GM18909 (cell line): ENCODE measurements around the gene SOCS1.
"Not testable (repeated sequence)": the region's sequence is repeated elsewhere in the genome, so short reads cannot be mapped to it uniquely, and the experiment has no call there.

Source experiments
- ATAC-seq: cut with Tn5 transposase; IDR thresholded peaks from one replicate; pipeline ENCODE4 v1.9.1; 2021; ENCODE audit warnings: mild to moderate bottlenecking; ENCODE audit not compliant: unreplicated experiment, poor library complexity

SOCS1 gene

GRCh38 chr16:11232302-11232851 lies 23.6 kb downstream of the SOCS1 start:
- ATAC-seq: no peak

DNA sequence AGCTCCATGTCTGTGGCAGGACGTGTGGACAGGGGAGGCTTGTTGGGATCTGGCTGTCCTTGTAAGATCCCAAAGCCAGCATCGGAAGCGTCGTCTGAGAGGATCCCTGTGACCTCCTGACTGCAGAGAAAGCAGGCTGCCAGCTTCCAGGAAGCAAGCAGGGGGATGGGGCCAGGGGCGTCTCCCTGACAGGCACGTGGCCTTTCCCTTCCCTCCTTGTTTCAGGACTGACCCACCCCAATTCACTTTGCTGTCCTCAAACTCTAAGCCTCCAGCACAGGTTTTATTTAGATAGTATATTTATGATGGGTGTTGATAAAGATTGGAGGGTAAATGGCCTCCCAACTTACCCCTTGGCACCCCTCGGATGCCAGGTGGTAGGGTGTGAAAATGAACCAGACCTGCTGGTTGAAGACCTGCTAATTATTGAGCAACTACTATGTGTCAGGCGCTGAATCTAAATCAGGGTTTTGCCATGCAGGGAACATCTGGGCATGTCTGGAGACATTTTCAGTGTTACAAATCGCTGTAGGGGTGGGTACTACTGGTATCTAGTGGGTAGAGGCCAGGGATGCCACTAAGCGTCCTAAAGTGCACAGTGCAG lies 24.5 kb downstream of the SOCS1 start:
- no peak for ATAC-seq

DNA sequence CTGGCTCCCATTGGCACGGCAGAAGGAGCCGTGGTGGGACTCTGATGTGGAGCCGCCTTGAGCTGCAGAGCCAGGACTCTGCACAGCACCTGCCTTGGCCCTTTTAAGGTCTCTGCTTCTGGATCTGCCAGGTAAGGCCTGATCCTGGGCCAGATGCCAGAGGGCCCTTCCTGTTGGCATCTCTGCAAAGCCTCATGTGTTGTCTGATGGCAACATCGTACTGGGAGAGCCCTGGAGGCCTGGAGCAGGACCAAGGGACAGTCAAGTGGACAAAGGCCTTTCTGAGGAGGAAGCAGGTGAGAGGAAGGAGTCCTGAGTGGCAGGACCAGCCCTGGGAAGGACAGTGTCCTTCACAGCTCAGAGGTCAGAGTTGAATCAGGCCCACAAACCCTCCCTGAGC lies 26.1 kb downstream of the SOCS1 start:
- no peak for ATAC-seq

DNA sequence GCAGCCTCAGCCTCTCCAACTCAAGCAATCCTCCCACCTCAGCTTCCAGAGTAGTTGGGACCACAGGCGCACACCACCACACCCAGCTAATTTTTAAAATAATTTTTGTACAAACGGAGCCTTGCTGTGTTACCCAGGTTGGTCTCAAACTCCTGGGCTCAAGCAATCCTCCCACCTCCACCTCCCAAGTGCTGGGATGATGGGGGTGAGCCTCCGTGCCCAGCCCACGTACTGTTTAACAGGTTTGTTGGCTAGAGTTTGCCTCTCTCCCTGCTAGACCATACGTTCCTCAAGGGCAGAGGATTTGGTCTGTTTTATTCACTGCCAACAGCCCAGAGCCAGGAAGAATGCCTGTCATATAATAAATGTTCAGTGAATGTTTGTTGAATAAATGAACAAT lies 26.6 kb downstream of the SOCS1 start:
- ATAC-seq: no peak

GRCh38 chr16:11225677-11226549 lies 30.1 kb downstream of the SOCS1 start:
- ATAC-seq: no peak

- ATAC-seq: peak; percentile 82
Observed at GRCh38 chr16:11224894-11225676, 30.9 kb downstream of the SOCS1 start.

DNA sequence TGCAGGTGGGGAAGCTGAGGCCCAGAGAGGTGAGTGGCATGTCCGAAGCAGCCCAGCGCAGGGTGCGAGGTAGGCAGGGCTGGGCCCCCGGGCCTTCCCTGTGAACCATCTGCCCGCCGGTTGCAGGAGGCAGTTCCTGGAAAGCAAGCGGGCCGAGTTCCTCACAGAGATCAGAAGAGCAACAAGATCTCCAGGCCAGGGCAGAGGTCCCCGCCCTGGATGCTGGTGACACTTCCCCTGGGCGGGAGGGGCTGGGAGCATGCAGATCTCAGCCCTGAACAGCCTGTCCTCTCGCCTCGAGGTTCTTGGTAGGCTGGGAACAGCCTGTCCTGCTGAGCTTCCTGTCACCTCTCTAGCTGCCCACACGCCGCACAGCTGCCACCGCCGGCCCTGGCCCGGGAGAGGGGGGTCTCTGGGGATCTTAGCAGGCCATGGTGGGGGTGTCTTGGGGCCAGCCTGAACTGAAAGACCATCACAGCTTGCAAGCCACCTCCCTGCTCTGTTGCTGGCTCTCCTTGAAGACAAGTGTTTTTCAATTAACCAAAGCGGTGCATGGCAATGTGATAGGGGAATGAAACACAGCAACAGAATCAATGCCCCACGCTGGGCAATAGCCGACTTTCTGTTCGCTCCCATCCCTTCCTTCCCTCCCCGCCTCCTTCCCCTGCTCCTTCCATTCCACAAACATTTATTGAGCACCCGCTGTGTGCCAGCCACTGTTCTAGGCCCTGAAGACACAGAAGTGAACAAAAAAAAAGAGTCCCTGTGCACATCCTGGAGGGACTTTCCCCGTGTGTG lies 31.7 kb downstream of the SOCS1 start:
- ATAC-seq: peak; percentile 54

GRCh38 chr16:11220507-11220906 lies 35.5 kb downstream of the SOCS1 start:
- not testable (repeated sequence) for ATAC-seq

GRCh38 chr16:11219178-11219577 lies 36.8 kb downstream of the SOCS1 start:
- ATAC-seq: no peak

DNA sequence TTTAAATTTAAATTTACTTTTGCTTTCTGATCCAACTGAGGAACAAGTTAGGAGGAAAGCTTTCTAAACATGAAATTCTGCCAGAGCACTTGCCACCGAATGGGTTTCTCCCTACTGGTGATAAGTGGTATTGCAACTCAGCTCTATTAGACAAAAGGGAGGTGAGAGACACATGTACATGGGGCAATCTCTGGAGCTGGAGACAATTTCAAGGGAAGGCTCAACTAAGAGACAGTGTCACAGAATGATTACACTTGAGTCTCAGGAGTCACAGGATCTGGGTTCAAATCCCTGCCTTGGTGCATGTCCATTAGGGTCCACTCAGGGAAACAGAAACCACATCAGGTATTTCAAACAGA lies 37.4 kb downstream of the SOCS1 start:
- ATAC-seq: no peak

- no peak for ATAC-seq
Observed at GRCh38 chr16:11217651-11218603, 38.1 kb downstream of the SOCS1 start.

DNA sequence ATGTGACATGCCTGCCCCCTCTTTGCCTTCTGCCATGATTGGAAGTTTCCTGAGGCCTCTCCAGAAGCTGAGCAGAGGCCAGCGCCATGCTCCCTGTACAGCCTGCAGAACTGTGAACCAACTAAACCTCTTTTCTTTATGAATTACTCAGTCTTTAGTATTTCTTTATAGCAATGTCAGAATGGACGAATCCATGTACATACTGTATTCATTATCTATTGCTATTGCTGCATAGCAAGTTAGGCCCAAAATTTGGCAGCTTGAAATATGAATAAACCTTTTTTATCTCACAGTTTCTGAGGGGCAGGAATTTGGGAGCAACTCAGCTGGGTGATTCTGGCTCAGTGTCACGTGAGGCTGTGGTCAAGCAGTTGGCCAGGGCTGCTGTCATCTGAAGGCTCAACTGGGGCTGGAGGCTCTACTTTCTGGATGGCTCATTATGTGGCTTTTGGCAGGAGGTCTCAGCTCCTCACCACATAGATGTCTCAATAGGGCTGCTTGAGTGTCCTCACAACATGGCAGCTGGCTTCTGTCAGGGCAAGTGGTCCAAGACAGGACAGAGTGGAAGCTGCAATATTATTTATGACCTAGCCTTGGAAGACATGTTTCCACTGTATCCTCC lies 40.0 kb downstream of the SOCS1 start:
- ATAC-seq: no peak

GRCh38 chr16:11213799-11214198 lies 42.2 kb downstream of the SOCS1 start:
- ATAC-seq: no peak

- no peak for ATAC-seq
Observed at GRCh38 chr16:11213373-11213772, 42.6 kb downstream of the SOCS1 start.

DNA sequence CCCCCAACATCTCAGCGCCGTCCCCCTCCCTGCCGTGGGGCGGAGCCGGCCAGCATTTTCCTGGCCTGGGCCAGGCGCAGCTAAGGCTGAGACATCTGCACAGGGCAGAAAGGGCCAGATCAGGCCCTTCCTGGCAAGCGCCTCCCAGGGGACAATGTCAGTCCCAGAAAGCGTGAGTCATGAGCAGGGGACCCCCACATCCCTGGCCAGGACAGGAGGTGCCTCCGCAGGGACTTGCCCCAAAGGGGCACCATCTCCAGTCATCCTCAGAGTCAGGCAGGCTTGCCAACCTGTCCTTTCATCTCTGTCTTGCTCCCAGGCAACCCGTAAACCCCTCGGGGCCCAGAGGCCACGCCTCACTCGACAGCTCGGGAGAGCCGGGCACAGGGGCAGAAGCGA lies 43.2 kb downstream of the SOCS1 start:
- no peak for ATAC-seq

DNA sequence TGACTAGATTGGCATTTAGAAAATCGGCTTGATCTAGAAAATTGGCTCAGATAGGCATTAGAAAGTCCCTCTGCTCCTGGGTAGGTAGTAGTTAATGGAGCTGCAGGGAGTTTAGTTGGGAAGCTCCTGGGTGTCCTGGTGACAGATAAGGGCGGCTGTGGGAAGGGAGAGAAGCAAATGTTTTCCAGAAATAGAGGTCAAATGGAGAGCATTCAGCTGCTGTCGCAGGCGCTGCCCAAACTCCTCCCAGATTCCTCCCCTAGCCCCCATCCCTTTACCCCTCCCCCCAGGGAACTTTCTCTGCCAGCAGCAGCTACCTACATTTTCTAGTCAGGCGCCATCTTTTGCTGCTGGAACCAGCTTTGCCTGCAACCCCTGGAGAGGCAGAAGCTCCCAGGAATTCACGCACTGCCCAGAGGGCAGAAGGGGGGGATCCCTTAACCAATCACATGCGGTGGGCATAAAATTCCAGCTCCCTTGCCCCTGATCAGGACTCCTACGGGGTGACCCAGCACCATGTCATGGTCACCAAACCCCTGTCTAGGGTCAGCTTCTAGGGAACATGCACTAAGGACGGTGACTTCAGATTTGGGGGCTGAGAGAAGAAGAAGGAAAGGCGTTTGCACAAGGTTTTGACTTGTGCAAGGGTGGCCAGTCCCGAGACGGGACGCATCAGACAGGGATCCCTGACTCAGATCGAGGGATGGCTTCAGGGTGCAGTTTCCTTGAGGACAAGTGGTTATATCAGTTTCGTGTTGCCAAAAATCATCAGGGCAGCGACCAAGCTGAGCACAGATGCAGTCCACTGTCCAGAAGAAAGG lies 43.8 kb downstream of the SOCS1 start:
- ATAC-seq: no peak

- no peak for ATAC-seq
Observed at GRCh38 chr16:11211061-11211976, 44.7 kb downstream of the SOCS1 start.
